ENCODE data around the gene FBXL7.

Gene FBXL7

DNA sequence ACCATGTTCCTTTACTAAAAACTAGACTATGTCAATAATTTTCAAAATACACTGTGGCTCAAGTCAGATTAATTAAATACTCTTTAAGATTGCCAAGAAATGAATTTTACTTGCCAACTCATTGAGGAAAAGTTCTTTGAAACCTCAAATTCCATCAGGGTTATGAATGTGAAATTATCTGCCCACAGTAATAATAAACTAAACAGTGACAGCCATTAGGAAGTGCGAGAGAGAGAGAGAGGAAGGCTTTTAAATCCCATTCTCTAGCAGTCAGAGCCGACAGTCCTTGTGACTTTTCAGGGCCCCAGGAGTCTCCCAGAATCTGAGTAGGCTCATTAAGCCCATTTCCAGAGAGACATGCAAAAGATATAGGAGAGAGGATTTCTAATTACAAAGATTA is 443.5 kb downstream of the FBXL7 start:
- no peak for DNase-seq (ENCODE audit: low read depth in 2 of 2)

DNA sequence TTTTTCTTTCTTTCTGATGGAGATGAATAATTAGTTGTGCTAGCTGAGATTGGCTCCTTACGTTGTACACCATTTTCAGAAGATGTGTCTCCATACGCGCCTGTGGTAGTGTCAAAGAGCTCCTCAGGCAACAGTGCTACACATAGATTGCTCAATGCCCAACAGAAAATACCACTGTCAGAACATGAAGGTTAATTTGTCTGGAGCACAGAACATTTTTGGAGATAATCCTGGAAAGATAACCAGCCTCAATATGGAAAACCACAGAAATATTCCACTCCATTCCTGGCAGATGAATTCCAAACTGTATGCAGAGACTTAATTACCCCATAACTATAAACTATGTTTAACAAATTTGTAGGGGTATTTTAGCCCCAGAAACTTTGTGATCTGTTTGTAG is 446.0 kb downstream of the FBXL7 start:
- DNase-seq (ENCODE audit: low read depth in 2 of 2) = no peak

DNA sequence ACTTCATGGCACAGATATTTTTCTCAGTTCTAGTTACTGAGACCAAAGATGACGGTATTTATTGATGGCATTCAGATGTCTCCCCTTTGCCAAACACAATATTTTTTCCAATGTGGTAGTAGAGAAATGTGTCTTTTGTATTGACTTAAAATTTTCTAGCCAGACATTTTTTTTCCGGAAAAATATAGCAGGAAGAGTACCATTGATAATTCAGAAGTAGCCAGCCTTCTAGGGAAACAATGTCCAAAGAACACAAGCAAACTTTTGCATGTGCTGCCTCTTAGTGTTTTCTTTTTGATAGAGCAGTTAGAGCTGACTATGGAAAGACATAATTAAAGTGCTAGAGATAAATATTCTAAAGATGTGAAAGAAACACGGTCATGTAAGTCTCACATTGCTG is 448.2 kb downstream of the FBXL7 start:
- no peak for DNase-seq (ENCODE audit: low read depth in 2 of 2)

DNA sequence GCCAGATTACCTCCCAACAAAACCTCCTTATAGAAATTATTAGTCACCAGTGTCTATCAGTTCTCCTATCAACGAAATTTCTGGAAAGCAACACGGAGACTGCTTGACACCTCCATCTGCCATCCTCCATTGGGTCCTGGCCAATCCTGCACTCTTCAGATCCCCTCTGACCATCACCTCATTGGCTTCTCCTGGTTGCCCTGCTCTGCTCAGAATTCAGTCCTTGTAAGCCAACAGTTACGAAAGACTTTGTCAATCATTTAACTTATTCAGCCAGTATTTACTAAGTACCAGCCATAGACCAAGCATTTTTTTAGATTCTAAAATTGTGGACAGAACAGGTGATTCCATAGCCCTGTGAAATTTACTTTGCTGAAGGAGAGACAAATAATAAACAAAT is 451.1 kb downstream of the FBXL7 start:
- DNase-seq (ENCODE audit: low read depth in 2 of 2) = no peak

DNA sequence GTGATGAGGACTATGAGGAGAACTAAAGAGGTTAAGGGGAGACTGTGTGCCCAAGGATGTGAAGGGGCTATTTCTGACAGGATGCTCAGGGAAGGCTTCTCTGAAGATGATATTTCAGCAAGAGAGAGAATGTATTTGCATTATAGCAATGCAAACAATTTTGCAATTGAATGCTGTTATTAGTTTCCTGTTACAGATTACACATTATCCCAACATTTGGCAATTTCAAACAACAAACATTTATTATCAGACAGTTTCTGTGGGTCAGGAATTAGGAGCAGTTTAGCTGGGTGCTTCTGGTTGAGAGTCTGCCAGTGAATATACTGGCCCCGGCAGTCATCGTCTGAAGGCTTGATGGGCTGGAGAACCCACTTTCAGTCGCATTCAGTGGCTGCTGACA is 451.6 kb downstream of the FBXL7 start:
- no peak for DNase-seq (ENCODE audit: low read depth in 2 of 2)

DNA sequence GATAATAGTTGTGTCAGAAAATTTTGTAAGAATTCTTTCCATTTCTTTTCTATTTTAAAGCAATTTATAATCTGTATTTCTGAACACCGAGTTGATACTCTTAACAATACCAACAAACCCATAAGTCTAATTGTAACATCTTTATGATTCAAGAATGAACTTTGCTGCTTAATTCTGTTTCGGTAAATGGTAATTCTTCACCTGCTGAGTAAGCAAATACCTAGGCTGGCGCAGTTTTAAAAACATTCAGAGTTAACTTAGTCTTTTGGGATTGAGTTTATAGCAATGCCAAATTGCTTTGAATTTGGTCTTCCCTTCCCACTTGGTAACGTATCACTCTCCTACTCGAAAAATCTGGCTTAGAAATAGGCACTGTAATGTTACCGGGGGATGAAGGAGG is 456.6 kb downstream of the FBXL7 start:
- no peak for DNase-seq (ENCODE audit: low read depth in 2 of 2)

DNA sequence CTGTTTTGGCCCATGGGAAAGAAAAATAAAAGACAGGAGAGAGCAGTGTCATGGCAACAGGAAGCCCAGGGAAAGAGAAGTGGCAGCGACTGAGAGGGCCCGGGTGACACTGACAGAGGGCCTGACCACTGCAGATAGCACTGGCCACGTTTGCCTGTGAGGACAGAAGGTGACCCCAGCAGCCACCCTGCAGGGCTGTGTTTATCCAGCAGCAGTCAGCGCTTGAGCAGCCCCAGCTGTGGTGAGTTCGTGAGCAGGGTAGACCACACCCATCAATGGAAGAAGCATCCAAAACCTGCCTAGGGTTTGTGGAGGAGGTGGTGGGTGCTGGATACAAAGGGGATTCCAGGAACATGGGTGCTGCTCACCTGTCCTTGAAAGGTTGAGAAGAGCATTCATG is 457.1 kb downstream of the FBXL7 start:
- DNase-seq (ENCODE audit: low read depth in 2 of 2) = no peak

DNA sequence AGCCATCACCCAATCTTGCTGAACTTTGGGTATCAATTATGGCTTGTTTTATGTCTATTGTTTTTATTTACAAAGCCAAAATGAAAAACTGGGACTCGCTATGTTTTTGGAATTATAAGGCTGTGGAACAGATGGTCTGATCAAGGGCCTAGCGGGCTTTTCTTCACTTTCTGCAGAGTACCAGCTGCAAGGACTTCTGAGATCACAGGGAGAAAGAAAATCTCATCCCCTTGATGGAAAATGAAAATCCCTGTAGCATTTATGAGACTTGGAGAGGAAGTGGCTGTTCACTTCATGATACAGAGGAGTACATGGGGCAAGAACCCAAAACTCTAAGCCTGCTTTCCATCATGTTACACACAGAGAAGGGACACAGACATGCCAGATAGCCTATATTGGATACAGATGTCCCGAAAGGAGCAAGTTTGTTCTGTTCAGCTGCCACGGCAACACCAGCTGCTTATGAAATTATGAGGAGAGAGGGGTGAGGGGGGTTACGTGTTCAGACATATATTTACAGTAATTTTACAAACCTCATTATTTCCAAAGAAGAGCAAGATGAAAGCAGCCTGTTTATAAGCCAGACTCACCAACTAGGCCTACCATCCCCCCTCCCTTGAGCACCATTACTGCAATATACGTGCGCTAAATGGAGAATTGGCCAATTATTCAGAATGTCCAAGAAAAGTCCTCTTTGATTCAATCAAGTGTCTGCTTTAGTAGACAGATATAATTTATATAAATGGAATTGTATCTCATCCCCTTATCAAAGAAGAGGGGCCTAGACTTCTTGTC is 459.6 kb downstream of the FBXL7 start:
- DNase-seq (ENCODE audit: low read depth in 2 of 2) = no peak

DNA sequence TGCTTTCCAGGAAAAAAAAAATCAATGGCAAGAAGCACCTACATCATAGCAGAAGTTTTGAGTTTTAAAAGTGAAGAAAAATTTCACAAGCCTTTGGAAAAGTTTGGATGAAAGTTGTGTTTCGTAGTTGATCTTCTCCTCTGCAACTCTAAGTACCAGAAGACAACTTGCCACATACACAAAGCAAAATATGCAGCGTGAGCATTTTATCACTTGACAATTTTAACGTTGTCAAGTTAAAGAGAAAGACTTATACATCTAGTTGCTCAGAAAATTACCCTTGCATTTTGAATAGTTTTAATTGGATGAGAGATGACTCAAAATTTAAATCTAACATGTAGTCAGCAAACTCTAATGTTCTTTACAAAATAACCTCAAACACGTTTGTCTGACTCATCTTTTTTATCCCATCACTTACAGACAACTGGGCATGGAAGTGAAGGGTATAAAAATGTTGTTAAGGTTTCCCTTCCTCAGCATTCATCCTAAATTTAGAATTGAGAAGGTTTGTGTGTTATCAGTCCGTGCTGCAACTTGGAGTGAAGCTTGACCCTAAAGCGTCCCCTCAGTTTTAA is 466.2 kb downstream of the FBXL7 start:
- DNase-seq (ENCODE audit: low read depth in 2 of 2) = no peak

DNA sequence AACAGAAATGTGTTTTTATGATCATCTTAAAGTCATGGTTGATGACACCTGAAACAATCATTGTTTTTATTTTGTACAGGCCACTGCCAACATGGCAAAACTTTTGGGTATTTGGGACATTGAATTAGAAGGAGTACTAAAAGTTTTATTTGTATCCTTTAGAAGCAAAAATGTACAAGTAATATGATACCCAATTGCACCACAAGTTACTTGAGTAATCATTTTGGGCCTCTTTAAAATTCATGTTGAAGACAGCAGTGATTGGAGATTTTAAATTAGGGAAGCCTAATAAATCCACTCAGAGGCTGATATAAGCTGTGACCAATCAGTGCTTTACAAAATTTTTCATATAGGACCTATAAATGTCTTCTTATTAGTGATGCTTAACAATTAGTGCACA is 466.7 kb downstream of the FBXL7 start:
- DNase-seq (ENCODE audit: low read depth in 2 of 2) = no peak

DNA sequence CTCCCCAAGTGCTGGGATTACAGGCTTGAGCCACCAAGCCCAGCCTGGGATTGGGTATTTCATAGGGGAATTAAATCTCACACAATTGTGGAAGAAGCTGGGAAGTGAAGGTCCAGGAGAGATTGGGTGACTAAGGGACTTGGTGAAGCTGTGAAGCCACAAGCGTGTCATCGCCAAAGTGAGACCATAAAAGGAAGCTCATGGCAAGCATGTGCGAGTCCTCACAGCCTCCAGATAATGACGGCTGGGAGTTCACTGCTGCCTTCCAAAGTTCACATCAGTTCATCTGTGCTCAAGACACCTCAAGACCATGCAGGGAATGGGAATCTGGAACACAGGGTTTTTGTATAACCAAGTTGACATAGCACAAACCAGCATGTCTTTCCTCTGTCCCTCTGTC is 469.0 kb downstream of the FBXL7 start:
- no peak for DNase-seq (ENCODE audit: low read depth in 2 of 2)

DNA sequence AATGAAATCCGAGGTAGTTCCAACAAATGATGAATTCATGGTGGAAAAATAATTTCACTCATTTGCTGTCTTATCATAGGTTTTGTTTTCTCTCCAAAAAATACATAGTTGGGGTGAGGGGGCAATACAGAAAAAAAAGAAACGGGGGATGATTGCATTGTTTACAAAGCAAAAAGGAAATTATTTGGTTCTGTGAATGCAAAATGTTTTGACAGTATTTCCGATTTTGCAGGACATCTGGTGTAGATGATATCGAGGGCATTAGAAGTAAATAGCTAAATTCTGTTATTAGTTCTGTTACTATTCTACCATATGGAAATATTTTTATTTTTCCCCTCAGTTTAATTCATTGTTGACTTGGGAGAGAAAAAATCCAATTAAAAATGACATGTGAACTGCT is 477.9 kb downstream of the FBXL7 start:
- DNase-seq (ENCODE audit: low read depth in 2 of 2) = no peak

DNA sequence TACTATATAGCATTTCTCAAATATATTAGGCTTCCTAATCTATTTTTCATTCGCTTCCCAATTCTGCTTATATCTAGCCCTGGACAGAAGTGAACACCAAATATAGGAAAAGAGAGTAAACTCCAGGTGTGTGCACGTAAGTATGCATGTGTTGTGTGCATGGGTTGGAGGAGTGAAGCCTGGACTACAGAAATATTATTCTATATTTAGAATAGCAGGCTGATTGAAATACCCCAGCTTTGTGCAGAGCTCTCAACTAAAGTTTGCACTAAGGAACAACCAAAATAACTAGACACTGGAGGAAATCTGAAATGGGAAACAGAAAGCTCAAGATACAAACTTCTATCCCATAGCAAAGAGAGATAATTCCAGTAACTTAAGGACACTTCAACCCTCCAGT is 480.9 kb downstream of the FBXL7 start:
- DNase-seq (ENCODE audit: low read depth in 2 of 2) = no peak

DNA sequence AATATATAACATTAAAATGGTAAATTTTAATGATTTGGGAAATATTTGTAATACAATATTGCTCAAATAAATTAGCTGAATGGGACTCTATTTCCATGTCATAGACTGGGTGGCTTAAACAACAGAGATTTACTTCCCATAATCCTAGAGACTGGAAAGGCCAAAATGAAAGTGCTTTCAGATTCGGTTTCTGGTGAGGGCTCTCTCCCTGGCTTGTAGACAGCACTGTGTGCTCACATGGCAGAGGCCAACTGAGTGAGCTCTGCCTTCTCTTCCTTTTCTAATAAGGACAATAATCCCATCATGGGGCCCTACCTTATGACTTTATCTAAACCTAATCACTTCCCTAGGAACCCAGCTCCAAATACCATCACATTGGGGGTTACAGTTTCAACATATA is 483.4 kb downstream of the FBXL7 start:
- DNase-seq (ENCODE audit: low read depth in 2 of 2) = no peak

Measured in stimulated activated CD8-positive, alpha-beta memory T cell treated with anti-CD3 and anti-CD28 coated beads, Interleukin-15, amount 100 ng/mL, for 48 hours (primary cell).